ENCODE measurements around the gene MX1.

Gene MX1

DNA sequence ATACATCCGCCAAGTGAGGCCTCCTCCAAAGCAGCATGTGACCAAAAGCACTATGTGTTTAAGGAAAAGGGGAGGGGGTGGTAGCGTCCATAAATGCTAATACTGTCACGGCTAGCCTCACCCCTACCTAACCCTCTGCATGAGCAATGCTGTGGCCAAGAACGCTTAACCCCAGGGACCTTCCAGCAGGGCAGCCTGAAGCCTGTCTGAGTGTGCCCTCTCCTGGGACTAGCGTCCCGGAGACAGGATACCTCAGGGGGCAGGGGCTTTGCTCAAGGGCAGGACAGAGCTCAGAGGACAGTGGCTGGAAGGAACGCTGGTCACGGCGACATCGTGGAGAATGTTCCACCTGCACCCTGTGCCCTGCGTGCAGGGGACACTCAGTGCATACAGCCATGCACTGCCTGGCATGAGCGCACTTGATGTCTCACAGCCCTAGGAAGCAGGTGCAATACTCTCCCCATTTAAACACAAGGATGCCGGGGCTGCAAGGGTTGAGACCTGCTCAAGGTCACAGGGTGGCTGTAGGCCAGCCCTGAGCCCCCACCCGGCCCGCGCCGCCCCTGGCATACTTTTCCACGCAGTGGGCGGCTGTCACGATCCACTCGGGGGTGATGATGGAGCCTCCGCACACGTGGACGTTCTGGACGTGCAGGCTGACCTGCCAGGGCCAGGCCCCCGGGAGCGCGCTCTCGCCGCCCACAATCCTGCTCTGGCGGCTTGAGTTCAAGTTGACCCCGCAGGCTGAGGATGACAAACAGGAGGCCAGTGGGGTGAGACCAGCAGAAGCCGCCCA, 46.9 kb downstream of the MX1 start:
- no peaks in the 10 kb centered on the region for H3K36me3 ChIP-seq (ENCODE audit: control insufficient read depth, insufficient read depth, low read length)
- no peak overlapping the region for H3K4me3 ChIP-seq (ENCODE audit: insufficient read depth, low read depth, low read length, poor library complexity, severe bottlenecking)
- H3K4me1 ChIP-seq (ENCODE audit: control insufficient read depth, insufficient read depth, low read length, poor library complexity, severe bottlenecking): no peaks in the 10 kb centered on the region
- no peak overlapping the region for H3K27ac ChIP-seq (ENCODE audit: insufficient read depth, low read length, poor library complexity, severe bottlenecking)
- no peaks in the 10 kb centered on the region for H3K27me3 ChIP-seq (replicated peaks; ENCODE audit: control insufficient read depth, insufficient read depth, low read length, poor library complexity, severe bottlenecking)
- H3K9me3 ChIP-seq (ENCODE audit: control insufficient read depth, low read length): no peaks in the 10 kb centered on the region
- no peak for DNase-seq

- Histone ChIP-seq H3K4me1 (ENCODE audit: control insufficient read depth, insufficient read depth, low read length, poor library complexity, severe bottlenecking) (no peaks in the 10 kb centered on the region), H3K4me3 (ENCODE audit: insufficient read depth, low read depth, low read length, poor library complexity, severe bottlenecking) (no peak overlapping the region), H3K27ac (ENCODE audit: insufficient read depth, low read length, poor library complexity, severe bottlenecking) (no peak overlapping the region), H3K27me3 (replicated peaks; ENCODE audit: control insufficient read depth, insufficient read depth, low read length, poor library complexity, severe bottlenecking) (no peaks in the 10 kb centered on the region), H3K9me3 (ENCODE audit: control insufficient read depth, low read length) (no peaks in the 10 kb centered on the region), H3K36me3 (ENCODE audit: control insufficient read depth, insufficient read depth, low read length) (no peaks in the 10 kb centered on the region)
- DNase-seq: no peak
These were observed 49.8 kb downstream of the MX1 start for GRCh38 chr21:41475714-41476420.

- Histone ChIP-seq H3K9me3 (ENCODE audit: control insufficient read depth, low read length) (no peaks in the 10 kb centered on the region), H3K36me3 (ENCODE audit: control insufficient read depth, insufficient read depth, low read length) (no peaks in the 10 kb centered on the region), H3K4me1 (ENCODE audit: control insufficient read depth, insufficient read depth, low read length, poor library complexity, severe bottlenecking) (no peaks in the 10 kb centered on the region), H3K4me3 (ENCODE audit: insufficient read depth, low read depth, low read length, poor library complexity, severe bottlenecking) (no peak overlapping the region), H3K27me3 (replicated peaks; ENCODE audit: control insufficient read depth, insufficient read depth, low read length, poor library complexity, severe bottlenecking) (no peaks in the 10 kb centered on the region), H3K27ac (ENCODE audit: insufficient read depth, low read length, poor library complexity, severe bottlenecking) (no peak overlapping the region)
- no peak for DNase-seq
These were observed 51.7 kb downstream of the MX1 start for GRCh38 chr21:41477641-41478318.

GRCh38 chr21:41478319-41479177, 52.5 kb downstream of the MX1 start:
- H3K27me3 ChIP-seq (replicated peaks; ENCODE audit: control insufficient read depth, insufficient read depth, low read length, poor library complexity, severe bottlenecking): no peaks in the 10 kb centered on the region
- DNase-seq: no peak
- no peaks in the 10 kb centered on the region for H3K4me1 ChIP-seq (ENCODE audit: control insufficient read depth, insufficient read depth, low read length, poor library complexity, severe bottlenecking)
- no peaks in the 10 kb centered on the region for H3K9me3 ChIP-seq (ENCODE audit: control insufficient read depth, low read length)
- no peak overlapping the region for H3K27ac ChIP-seq (ENCODE audit: insufficient read depth, low read length, poor library complexity, severe bottlenecking)
- H3K36me3 ChIP-seq (ENCODE audit: control insufficient read depth, insufficient read depth, low read length): no peaks in the 10 kb centered on the region
- no peak overlapping the region for H3K4me3 ChIP-seq (ENCODE audit: insufficient read depth, low read depth, low read length, poor library complexity, severe bottlenecking)

DNA sequence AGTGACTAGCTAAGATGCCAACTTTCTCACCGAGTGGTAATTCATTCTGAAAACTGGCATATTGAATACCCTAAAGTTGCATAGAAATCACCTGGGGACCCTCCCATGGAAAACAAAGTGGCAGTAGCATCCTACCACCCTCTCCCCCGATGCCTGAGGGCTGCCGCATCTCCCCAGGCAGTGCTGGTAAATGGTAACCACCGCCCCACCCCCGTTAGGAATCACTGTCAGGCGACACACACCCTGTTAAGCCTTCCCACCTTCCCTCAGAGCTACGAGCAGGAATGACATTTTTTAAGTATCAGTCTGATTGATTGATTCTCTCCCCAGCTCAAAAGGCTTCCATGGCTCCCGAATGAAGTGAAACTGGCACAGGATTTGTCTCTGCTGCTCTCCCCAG, 53.6 kb downstream of the MX1 start:
- no peaks in the 10 kb centered on the region for H3K4me1 ChIP-seq (ENCODE audit: control insufficient read depth, insufficient read depth, low read length, poor library complexity, severe bottlenecking)
- H3K36me3 ChIP-seq (ENCODE audit: control insufficient read depth, insufficient read depth, low read length): no peaks in the 10 kb centered on the region
- no peak overlapping the region for H3K4me3 ChIP-seq (ENCODE audit: insufficient read depth, low read depth, low read length, poor library complexity, severe bottlenecking)
- no peak overlapping the region for H3K27ac ChIP-seq (ENCODE audit: insufficient read depth, low read length, poor library complexity, severe bottlenecking)
- no peaks in the 10 kb centered on the region for H3K27me3 ChIP-seq (replicated peaks; ENCODE audit: control insufficient read depth, insufficient read depth, low read length, poor library complexity, severe bottlenecking)
- H3K9me3 ChIP-seq (ENCODE audit: control insufficient read depth, low read length): no peaks in the 10 kb centered on the region
- no peak for DNase-seq

DNA sequence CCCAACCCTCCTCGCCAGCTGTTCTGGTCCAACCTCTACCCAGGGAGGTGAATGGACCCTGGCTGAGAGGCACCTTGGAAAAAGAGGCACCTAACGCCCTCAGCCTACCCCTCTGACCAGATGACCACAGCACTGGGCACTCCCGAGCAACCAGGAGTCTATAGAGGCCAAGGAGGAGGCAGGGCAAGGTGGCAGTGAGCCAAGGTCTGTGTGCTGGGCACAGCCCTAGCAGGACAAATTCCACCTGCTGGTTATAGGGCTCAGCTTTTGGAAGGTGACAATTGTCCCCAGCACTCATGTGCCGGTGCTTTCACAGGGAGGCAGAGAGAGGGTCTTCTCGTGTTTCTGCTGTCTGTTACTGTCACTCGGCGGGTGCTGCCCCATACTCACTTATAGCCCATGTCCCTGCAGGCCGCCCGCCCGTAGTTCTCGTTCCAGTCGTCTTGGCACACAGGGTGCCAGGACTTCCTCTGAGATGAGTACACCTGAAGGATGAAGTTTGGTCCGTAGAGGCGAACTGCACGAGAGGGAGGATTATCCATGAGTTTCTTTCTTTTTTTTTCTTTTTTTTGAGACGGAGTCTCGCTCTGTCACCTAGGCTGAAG, 54.1 kb downstream of the MX1 start:
- no peak for DNase-seq
- Histone ChIP-seq H3K9me3 (ENCODE audit: control insufficient read depth, low read length) (no peaks in the 10 kb centered on the region), H3K27ac (ENCODE audit: insufficient read depth, low read length, poor library complexity, severe bottlenecking) (no peak overlapping the region), H3K4me1 (ENCODE audit: control insufficient read depth, insufficient read depth, low read length, poor library complexity, severe bottlenecking) (no peaks in the 10 kb centered on the region), H3K36me3 (ENCODE audit: control insufficient read depth, insufficient read depth, low read length) (no peaks in the 10 kb centered on the region), H3K27me3 (replicated peaks; ENCODE audit: control insufficient read depth, insufficient read depth, low read length, poor library complexity, severe bottlenecking) (no peaks in the 10 kb centered on the region), H3K4me3 (ENCODE audit: insufficient read depth, low read depth, low read length, poor library complexity, severe bottlenecking) (no peak overlapping the region)

GRCh38 chr21:41481191-41481590, 55.2 kb downstream of the MX1 start:
- H3K4me1 ChIP-seq (ENCODE audit: control insufficient read depth, insufficient read depth, low read length, poor library complexity, severe bottlenecking): no peaks in the 10 kb centered on the region
- H3K4me3 ChIP-seq (ENCODE audit: insufficient read depth, low read depth, low read length, poor library complexity, severe bottlenecking): no peak overlapping the region
- no peaks in the 10 kb centered on the region for H3K27me3 ChIP-seq (replicated peaks; ENCODE audit: control insufficient read depth, insufficient read depth, low read length, poor library complexity, severe bottlenecking)
- no peak for DNase-seq
- H3K36me3 ChIP-seq (ENCODE audit: control insufficient read depth, insufficient read depth, low read length): no peaks in the 10 kb centered on the region
- no peaks in the 10 kb centered on the region for H3K9me3 ChIP-seq (ENCODE audit: control insufficient read depth, low read length)
- H3K27ac ChIP-seq (ENCODE audit: insufficient read depth, low read length, poor library complexity, severe bottlenecking): no peak overlapping the region

DNA sequence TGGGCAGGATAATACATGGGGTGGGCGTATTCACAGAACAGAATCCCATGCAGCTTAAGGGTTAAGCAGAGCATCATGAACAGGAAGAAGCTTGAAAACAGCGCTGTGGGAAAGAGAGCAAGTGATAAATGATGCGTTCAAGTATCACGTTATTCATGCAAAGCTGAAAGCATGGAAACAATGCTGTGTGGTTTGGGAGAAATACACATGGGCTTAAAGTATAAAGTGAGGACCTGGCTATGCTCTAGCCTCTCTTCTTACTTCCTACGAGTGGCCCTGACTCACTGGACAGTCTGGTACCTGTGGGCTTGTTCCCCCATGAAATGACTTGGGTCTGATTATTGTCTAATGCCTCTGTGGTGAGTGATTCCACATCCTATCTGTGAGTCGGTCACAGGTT, 56.3 kb downstream of the MX1 start:
- Histone ChIP-seq H3K9me3 (ENCODE audit: control insufficient read depth, low read length) (no peaks in the 10 kb centered on the region), H3K4me1 (ENCODE audit: control insufficient read depth, insufficient read depth, low read length, poor library complexity, severe bottlenecking) (no peaks in the 10 kb centered on the region), H3K36me3 (ENCODE audit: control insufficient read depth, insufficient read depth, low read length) (no peaks in the 10 kb centered on the region), H3K4me3 (ENCODE audit: insufficient read depth, low read depth, low read length, poor library complexity, severe bottlenecking) (no peak overlapping the region), H3K27me3 (replicated peaks; ENCODE audit: control insufficient read depth, insufficient read depth, low read length, poor library complexity, severe bottlenecking) (no peaks in the 10 kb centered on the region), H3K27ac (ENCODE audit: insufficient read depth, low read length, poor library complexity, severe bottlenecking) (no peak overlapping the region)
- DNase-seq: no peak

DNA sequence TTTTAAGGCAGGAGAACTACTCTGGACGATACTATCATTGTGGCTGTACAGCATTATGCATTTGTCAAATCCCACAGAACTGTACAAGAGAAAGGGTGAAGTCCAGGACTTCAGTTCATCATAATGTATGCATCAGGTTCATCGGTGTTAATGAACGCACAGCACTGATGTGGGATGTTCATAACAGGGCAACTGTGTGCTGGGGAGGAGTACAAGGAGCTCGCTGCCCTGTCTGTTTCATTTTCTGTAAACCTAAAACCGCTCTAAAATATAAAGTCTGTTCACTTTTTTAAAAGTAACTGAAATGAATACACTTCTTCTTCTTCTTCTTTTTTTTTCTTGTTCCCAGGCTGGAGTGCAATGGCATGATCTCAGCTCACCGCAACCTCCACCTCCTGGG, 56.9 kb downstream of the MX1 start:
- Histone ChIP-seq H3K4me1 (ENCODE audit: control insufficient read depth, insufficient read depth, low read length, poor library complexity, severe bottlenecking) (no peaks in the 10 kb centered on the region), H3K4me3 (ENCODE audit: insufficient read depth, low read depth, low read length, poor library complexity, severe bottlenecking) (no peak overlapping the region), H3K27ac (ENCODE audit: insufficient read depth, low read length, poor library complexity, severe bottlenecking) (no peak overlapping the region), H3K27me3 (replicated peaks; ENCODE audit: control insufficient read depth, insufficient read depth, low read length, poor library complexity, severe bottlenecking) (no peaks in the 10 kb centered on the region), H3K9me3 (ENCODE audit: control insufficient read depth, low read length) (no peaks in the 10 kb centered on the region), H3K36me3 (ENCODE audit: control insufficient read depth, insufficient read depth, low read length) (no peaks in the 10 kb centered on the region)
- DNase-seq: no peak

Measured in effector memory CD4-positive, alpha-beta T cell (primary cell).